Measurements from ENCODE around the gene PDE4D. TPM values are rescaled to one million over a fixed set of nuclear protein-coding genes. Genes with fewer than 3 reads are reported as not detected.
A peak's percentile ranks its signal among the peaks of the same experiment; 100 is the strongest.

The PDE4D gene
- total RNA-seq, 1 experiment from 2014 or later, result 2.1 TPM

DNA sequence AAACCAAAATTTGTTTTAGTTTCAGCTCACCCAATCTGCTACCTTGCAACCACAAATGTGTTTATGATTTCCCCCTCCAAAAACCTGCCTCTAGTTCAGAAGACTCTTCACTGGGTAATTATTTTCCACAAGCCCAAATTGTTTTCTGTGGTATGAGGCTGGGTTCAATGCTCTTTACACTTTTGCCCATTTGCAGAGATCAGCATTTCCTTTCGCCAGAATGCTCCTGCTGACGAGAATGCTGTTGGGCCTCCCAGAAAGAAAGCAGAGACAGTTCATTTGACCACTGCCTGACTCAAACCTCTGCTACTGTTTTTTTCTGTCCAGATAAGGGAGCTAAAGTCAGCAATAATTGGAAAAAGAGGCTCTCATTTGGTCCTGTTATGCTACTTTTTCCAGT, 427.3 kb downstream of the PDE4D start:
- no peak overlapping the region for H3K9ac ChIP-seq (ENCODE audit: extremely low read depth, insufficient read length, low read length)
- H2BK5ac ChIP-seq (ENCODE audit: insufficient read length, low read length), result no peak overlapping the region
- no peak overlapping the region for H3K4ac ChIP-seq (ENCODE audit: low read depth, low read length)
- H2BK15ac ChIP-seq (ENCODE audit: low read depth, low read length), result no peak overlapping the region
- H3K56ac ChIP-seq (ENCODE audit: insufficient read length, low read depth, low read length), result no peak overlapping the region
- H3K23me2 ChIP-seq (ENCODE audit: insufficient read length, low read depth, low read length, poor library complexity, severe bottlenecking), result no peaks in the 10 kb centered on the region
- no peaks in the 10 kb centered on the region for H3K9me3 ChIP-seq (ENCODE audit: control insufficient read depth, low read depth, low read length)
- no CpG with 5 or more reads among the region's 2 CpGs for WGBS (ENCODE audit: extremely low coverage, insufficient read length, low lambda C conversion rate)
- no peaks in the 10 kb centered on the region for H3K4me1 ChIP-seq (ENCODE audit: insufficient read depth, low read length)
- H3K27ac ChIP-seq (ENCODE audit: insufficient read length, low read depth, low read length), result no peak overlapping the region
- H4K8ac ChIP-seq (replicated peaks; ENCODE audit: insufficient read length, low read depth, low read length), result no peak overlapping the region
- H3T11ph ChIP-seq (ENCODE audit: low read length), result no peak overlapping the region
- Mint-ChIP-seq H3K27ac (peak overlapping the region in 2 of 3 experiments; percentile 14 to 81; a peak in 2 of 7 replicates), H3K4me3 (no peak overlapping the region), H3K36me3 (ENCODE audit: insufficient read depth in 1 of 3, low read depth in 3 of 3) (0 out of 7 replicates have a peak, but pooled peaks cover 0 to 2% (median 0%) of the 10 kb centered on the region in 3 experiments), H3K4me1 (peaks cover 20% of the 10 kb centered on the region in 2 experiments), H3K9me3 (no peaks in the 10 kb centered on the region), H3K27me3 (ENCODE audit: low read depth) (no peaks in the 10 kb centered on the region)
- no peak overlapping the region for H2AK5ac ChIP-seq (ENCODE audit: insufficient read length, low read length)
- H3K4me2 ChIP-seq (ENCODE audit: insufficient read depth, insufficient read length, low read length), result no peak overlapping the region
- no peak overlapping the region for H3K18ac ChIP-seq (ENCODE audit: insufficient read length, low read depth, low read length)
- H4K20me1 ChIP-seq (ENCODE audit: control insufficient read depth, insufficient read depth, insufficient read length), result no peaks in the 10 kb centered on the region
- H2AFZ ChIP-seq (ENCODE audit: low read length), result no peak overlapping the region
- no peak overlapping the region for H4K5ac ChIP-seq (ENCODE audit: insufficient read length, low read depth, low read length)
- H3K79me2 ChIP-seq (ENCODE audit: insufficient read depth, low read length), result no peaks in the 10 kb centered on the region
- H3K14ac ChIP-seq (ENCODE audit: insufficient read depth, low read length), result no peak overlapping the region
- no peak for DNase-seq
- H2BK20ac ChIP-seq (ENCODE audit: low read depth, low read length, poor library complexity, severe bottlenecking), result no peak overlapping the region
- TF ChIP-seq, protein P1, sequence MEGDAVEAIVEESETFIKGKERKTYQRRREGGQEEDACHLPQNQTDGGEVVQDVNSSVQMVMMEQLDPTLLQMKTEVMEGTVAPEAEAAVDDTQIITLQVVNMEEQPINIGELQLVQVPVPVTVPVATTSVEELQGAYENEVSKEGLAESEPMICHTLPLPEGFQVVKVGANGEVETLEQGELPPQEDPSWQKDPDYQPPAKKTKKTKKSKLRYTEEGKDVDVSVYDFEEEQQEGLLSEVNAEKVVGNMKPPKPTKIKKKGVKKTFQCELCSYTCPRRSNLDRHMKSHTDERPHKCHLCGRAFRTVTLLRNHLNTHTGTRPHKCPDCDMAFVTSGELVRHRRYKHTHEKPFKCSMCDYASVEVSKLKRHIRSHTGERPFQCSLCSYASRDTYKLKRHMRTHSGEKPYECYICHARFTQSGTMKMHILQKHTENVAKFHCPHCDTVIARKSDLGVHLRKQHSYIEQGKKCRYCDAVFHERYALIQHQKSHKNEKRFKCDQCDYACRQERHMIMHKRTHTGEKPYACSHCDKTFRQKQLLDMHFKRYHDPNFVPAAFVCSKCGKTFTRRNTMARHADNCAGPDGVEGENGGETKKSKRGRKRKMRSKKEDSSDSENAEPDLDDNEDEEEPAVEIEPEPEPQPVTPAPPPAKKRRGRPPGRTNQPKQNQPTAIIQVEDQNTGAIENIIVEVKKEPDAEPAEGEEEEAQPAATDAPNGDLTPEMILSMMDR (conservative IDR thresholded peaks at IDR 0.05), result no peak
- H3K79me1 ChIP-seq (ENCODE audit: insufficient read depth, low read depth, low read length, poor library complexity, severe bottlenecking), result no peaks in the 10 kb centered on the region
- H3K23ac ChIP-seq (ENCODE audit: insufficient read length, low read depth, low read length), result no peak overlapping the region
- H2BK120ac ChIP-seq (ENCODE audit: low read depth, low read length, poor library complexity, severe bottlenecking), result no peak overlapping the region
- no peaks in the 10 kb centered on the region for H3K27me3 ChIP-seq (ENCODE audit: insufficient read depth, low read length)
- no peak overlapping the region for H2BK12ac ChIP-seq (ENCODE audit: insufficient read length, low read depth, low read length)
- no peak overlapping the region for H4K91ac ChIP-seq (ENCODE audit: insufficient read length, low read depth, low read length)
